Gastrocnemius medialis (tissue), 4 donors: ENCODE data around the gene HNRNPUL1. TPM values are rescaled to one million over a fixed set of nuclear protein-coding genes. Genes with fewer than 3 reads are reported as not detected.

ENCODE experiments used
- ATAC-seq, 2 donors: fragments of 150-250 bp; one replicate each; pipeline ENCODE4 v1.9.1; 2016
- DNase-seq, 2 donors: peaks; one replicate each; pipeline ENCODE4 v3.0.0-alpha.2; 2019
- H3K27ac ChIP-seq, 4 donors: fragments of 200-600 bp; sonication (generic); 1 replicate in 1 of 4; 2 replicates in 3 of 4; pipeline ENCODE4 v1.5.1; 2016 to 2018; ENCODE audit warnings: mild to moderate bottlenecking in 2 of 4, moderate library complexity in 1 of 4
- H3K27me3 ChIP-seq, 3 donors: fragments of 200-600 bp; sonication (generic) in 2 of 3; 1 replicate in 1 of 3; 2 replicates in 2 of 3; pipeline versions ENCODE4 v1.5.1 to v1.6.0; 2016 to 2019; ENCODE audit warnings: mild to moderate bottlenecking in 1 of 3, moderate library complexity in 1 of 3
- H3K36me3 ChIP-seq, 2 donors: fragments of 200-600 bp; sonication (generic) in 1 of 2; one replicate each; pipeline ENCODE4 v1.5.1; 2017 to 2018
- H3K4me1 ChIP-seq, 2 donors: fragments of 200-600 bp; sonication (generic) in 1 of 2; one replicate each; pipeline ENCODE4 v1.5.1; 2016 to 2017; ENCODE audit warnings: mild to moderate bottlenecking in 2 of 2
- H3K4me3 ChIP-seq, 4 donors: fragments of 200-600 bp; sonication (generic) in 3 of 4; 1 replicate in 1 of 4; 2 replicates in 3 of 4; pipeline ENCODE4 v1.5.1; 2016 to 2019; ENCODE audit warnings: mild to moderate bottlenecking in 2 of 4
- H3K9me3 ChIP-seq, 3 donors: fragments of 200-600 bp; sonication (generic) in 2 of 3; 1 replicate in 1 of 3; 2 replicates in 2 of 3; pipeline ENCODE4 v1.5.1; 2016 to 2019
- CTCF ChIP-seq, 5 experiments: fragments of 450-650 bp in 3 of 5; fragments of 200-600 bp in 2 of 5; sonication (generic) in 2 of 5; IDR thresholded peaks in 4 of 5; conservative IDR thresholded peaks in 1 of 5; 1 replicate in 4 of 5; 2 replicates in 1 of 5; pipeline ENCODE4 v1.5.1; 2016 to 2019; ENCODE audit warnings: antibody characterized with exemption in 5 of 5, mild to moderate bottlenecking in 3 of 5, moderate library complexity in 3 of 5
- POLR2A ChIP-seq, 2 donors: fragments of 450-650 bp; IDR thresholded peaks; one replicate each; pipeline ENCODE4 v1.6.1; 2017; ENCODE audit warnings: antibody characterized with exemption in 2 of 2, mild to moderate bottlenecking in 2 of 2, moderate library complexity in 2 of 2
- in situ Hi-C, 4 donors: fragments of 200-750 bp; cut with MboI; loops; one replicate each; pipeline versions ENCODE4 v1.15.0 to v1.8.0; 2017; ENCODE audit warnings: low sequenced_read_pairs in 4 of 4
- intact Hi-C: fragments of 100-400 bp; cut with DNase I; formaldehyde crosslinking; loops from one replicate; pipeline ENCODE4 v1.15.1; 2023; ENCODE audit warnings: low total_unique reads
- total RNA-seq, 4 donors: library from RNA; depleted of rRNA; stranded (reverse); fragments of >200 nt; gene quantifications; one replicate each; pipeline versions ENCODE4 v1.1.0 to v1.2.3, GENCODE V29; 2016

The HNRNPUL1 gene
- total RNA-seq, 4 donors from 2014 or later, result 49.5 to 101 (median 92.4) TPM

DNA sequence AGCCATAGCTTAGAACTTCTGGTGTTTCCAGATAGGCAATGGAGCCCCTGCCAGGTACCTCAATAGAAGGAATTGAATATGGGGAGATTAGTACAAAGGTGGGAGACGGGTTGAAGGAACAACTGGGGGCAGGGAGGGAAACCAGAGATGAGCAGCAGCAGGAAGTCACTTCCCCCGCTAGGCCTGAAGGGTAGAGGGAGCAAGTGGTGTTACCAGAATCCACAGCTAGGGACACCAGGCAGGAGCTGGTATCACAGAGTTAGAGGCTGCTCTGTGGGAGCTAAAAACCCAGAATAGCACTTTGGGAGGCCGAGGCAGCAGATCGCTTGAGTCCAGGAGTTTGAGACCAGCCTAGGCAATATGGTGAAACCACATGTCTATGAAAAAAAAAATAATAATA is 15.3 kb upstream of the HNRNPUL1 start:
- intact Hi-C loops, result no loop called here

DNA sequence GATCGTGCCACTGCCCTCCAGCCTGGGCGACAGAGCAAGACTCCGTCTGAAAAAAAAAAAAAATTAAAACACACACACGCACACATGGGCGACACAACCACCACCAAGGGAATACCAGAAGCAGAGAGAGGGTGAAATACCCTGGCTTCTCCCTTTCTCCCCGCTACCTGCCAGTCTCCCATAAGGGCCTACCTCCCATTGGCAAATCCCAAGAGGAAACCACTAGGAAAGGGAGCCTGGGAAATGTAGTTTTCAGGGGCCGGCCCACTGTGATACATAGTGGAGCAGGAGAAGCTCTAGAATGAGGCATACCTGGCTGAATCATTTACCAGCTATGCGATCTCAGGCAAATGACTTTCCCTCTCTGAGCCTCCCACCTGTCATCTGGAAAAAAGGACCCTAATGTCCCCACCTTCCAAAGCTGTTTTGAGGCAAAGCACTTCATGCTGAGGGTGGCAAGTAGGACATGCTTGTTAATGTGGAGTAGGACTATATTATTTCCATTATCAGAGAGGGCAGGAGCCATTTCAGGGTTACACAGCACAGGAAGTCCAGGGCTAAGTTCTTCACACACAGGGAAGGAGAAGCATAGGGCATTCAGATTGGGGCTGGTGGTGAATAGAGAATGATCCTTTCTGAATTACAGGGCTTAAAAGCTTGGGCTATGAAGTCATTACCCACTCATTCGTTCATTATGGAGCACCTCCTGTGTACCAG is 14.3 kb upstream of the HNRNPUL1 start:
- intact Hi-C loops, result no loop called here
- ATAC-seq, result no peak

More for the DNA sequence above, 15.3 kb upstream of the HNRNPUL1 start:
- Histone ChIP-seq H3K4me3 (no peak overlapping the region), H3K4me1 (no peaks in the 10 kb centered on the region), H3K27me3 (no peaks in the 10 kb centered on the region), H3K36me3 (no peaks in the 10 kb centered on the region), H3K9me3 (no peaks in the 10 kb centered on the region), H3K27ac (no peak overlapping the region)
- in situ Hi-C loops, result no loop called here
- DNase-seq (no peak), ATAC-seq (no peak)
- no peak for TF ChIP-seq CTCF (IDR thresholded peaks at IDR 0.05 in 4 of 5, conservative IDR thresholded peaks at IDR 0.05 in 1 of 5)
- TF ChIP-seq POLR2A (IDR thresholded peaks at IDR 0.05), result no peak

DNA sequence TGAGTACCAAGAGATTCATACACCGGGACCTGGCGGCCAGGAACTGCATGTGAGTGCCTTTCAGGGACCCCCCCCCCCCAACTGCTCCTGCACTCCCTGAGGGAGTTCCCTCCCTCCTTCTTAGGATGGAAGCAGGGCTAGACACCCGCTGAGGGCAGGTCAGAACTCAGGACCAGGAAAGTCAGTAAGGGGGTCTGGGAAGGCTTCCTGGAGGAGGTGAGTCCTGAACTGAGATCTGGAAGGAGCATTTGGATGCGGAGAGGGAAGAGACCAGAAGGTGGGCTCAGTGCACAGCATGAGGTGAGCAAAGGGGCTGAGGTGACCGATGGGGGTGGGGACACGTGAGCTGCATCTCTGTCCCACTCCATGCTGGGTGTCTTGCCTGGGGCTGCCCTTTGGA is 10.5 kb upstream of the HNRNPUL1 start:
- no peaks in the 10 kb centered on the region for H3K4me1 ChIP-seq
- in situ Hi-C loops, result loop anchor here in 1 of 4 donors (25.0 kb wide), 1 partner anchor 591 kb away; no protein-coding TSS in a partner anchor

More for the DNA sequence above, 14.3 kb upstream of the HNRNPUL1 start:
- no peak overlapping the region for H3K27ac ChIP-seq
- no peaks in the 10 kb centered on the region for H3K36me3 ChIP-seq
- no peaks in the 10 kb centered on the region for H3K4me1 ChIP-seq
- DNase-seq, result no peak
- H3K4me3 ChIP-seq, result no peak overlapping the region
- in situ Hi-C loops, result loop anchor here in 1 of 4 donors (25.0 kb wide), 1 partner anchor 588 kb away; no protein-coding TSS in a partner anchor
- no peaks in the 10 kb centered on the region for H3K27me3 ChIP-seq
- TF ChIP-seq CTCF (IDR thresholded peaks at IDR 0.05 in 4 of 5, conservative IDR thresholded peaks at IDR 0.05 in 1 of 5) (no peak), POLR2A (IDR thresholded peaks at IDR 0.05) (no peak)
- H3K9me3 ChIP-seq, result no peaks in the 10 kb centered on the region

GRCh38 chr19:41255171-41255570 is 9.0 kb upstream of the HNRNPUL1 start:
- in situ Hi-C loops, result loop anchor here in 1 of 4 donors (25.0 kb wide), 1 partner anchor 593 kb away; no protein-coding TSS in a partner anchor
- Histone ChIP-seq H3K4me1 (no peaks in the 10 kb centered on the region), H3K4me3 (no peak overlapping the region), H3K9me3 (no peaks in the 10 kb centered on the region), H3K27me3 (no peaks in the 10 kb centered on the region), H3K27ac (no peak overlapping the region), H3K36me3 (no peaks in the 10 kb centered on the region)
- no peak for TF ChIP-seq POLR2A (IDR thresholded peaks at IDR 0.05)
- TF ChIP-seq CTCF (IDR thresholded peaks at IDR 0.05 in 4 of 5, conservative IDR thresholded peaks at IDR 0.05 in 1 of 5), result no peak
- no peak for DNase-seq
- no peak for ATAC-seq
- intact Hi-C loops, result no loop called here

More for the DNA sequence above, 10.5 kb upstream of the HNRNPUL1 start:
- no peak overlapping the region for H3K4me3 ChIP-seq
- intact Hi-C loops, result no loop called here
- H3K27ac ChIP-seq, result no peak overlapping the region
- DNase-seq, result no peak
- TF ChIP-seq POLR2A (IDR thresholded peaks at IDR 0.05) (no peak), CTCF (IDR thresholded peaks at IDR 0.05 in 4 of 5, conservative IDR thresholded peaks at IDR 0.05 in 1 of 5) (no peak)
- H3K27me3 ChIP-seq, result no peaks in the 10 kb centered on the region
- no peaks in the 10 kb centered on the region for H3K36me3 ChIP-seq
- H3K9me3 ChIP-seq, result no peaks in the 10 kb centered on the region
- no peak for ATAC-seq
